H9 (cell line): ENCODE results near the gene C15orf62. TPM values are rescaled to one million over a fixed set of nuclear protein-coding genes. Genes with fewer than 3 reads are reported as not detected.

Experiments
- DNase-seq: peaks from one replicate; pipeline ENCODE4 v3.0.0-alpha.2; 2017
- H2AFZ ChIP-seq: one replicate; pipeline ENCODE4 v1.6.1; 2013; ENCODE audit warnings: mild to moderate bottlenecking, low read length, control low read depth, moderate library complexity
- H2AK5ac ChIP-seq: 2 replicates; pipeline ENCODE4 v1.6.1; 2013; ENCODE audit warnings: low read length, control low read depth, mixed read lengths; ENCODE audit not compliant: insufficient read length
- H2BK120ac ChIP-seq: one replicate; pipeline ENCODE4 v1.6.1; 2013; ENCODE audit warnings: low read depth, mild to moderate bottlenecking, low read length, control low read depth, inconsistent platforms; ENCODE audit not compliant: poor library complexity, severe bottlenecking
- H2BK12ac ChIP-seq: 2 replicates; pipeline ENCODE4 v1.6.1; 2013; ENCODE audit warnings: low read length, control low read depth, mixed read lengths, low read depth; ENCODE audit not compliant: insufficient read length
- H2BK15ac ChIP-seq: 2 replicates; pipeline ENCODE4 v1.6.1; 2013; ENCODE audit warnings: low read depth, low read length, control low read depth
- H2BK20ac ChIP-seq: one replicate; pipeline ENCODE4 v1.6.1; 2013; ENCODE audit warnings: low read depth, mild to moderate bottlenecking, low read length, control low read depth, inconsistent platforms; ENCODE audit not compliant: poor library complexity, severe bottlenecking
- H2BK5ac ChIP-seq: 2 replicates; pipeline ENCODE4 v1.6.1; 2013; ENCODE audit warnings: low read length, control low read depth, mixed read lengths; ENCODE audit not compliant: insufficient read length
- H3K14ac ChIP-seq: 2 replicates; pipeline ENCODE4 v1.6.1; 2013; ENCODE audit warnings: low read length, control low read depth; ENCODE audit not compliant: insufficient read depth
- H3K18ac ChIP-seq: 2 replicates; pipeline ENCODE4 v1.6.1; 2013; ENCODE audit warnings: low read depth, mild to moderate bottlenecking, mixed read lengths, low read length, control low read depth; ENCODE audit not compliant: insufficient read length
- H3K23ac ChIP-seq: 2 replicates; pipeline ENCODE4 v1.6.1; 2013; ENCODE audit warnings: low read length, control low read depth, mixed read lengths, low read depth; ENCODE audit not compliant: insufficient read length
- H3K23me2 ChIP-seq: 2 replicates; pipeline ENCODE4 v1.6.1; 2013; ENCODE audit warnings: low read depth, mild to moderate bottlenecking, mixed read lengths, low read length, control low read depth; ENCODE audit not compliant: insufficient read length, poor library complexity, severe bottlenecking
- H3K27ac ChIP-seq: 2 replicates; pipeline ENCODE4 v1.5.1; 2013; ENCODE audit warnings: low read length, control low read depth, mixed read lengths, low read depth; ENCODE audit not compliant: insufficient read length
- H3K27me3 ChIP-seq: 2 replicates; pipeline ENCODE4 v1.6.1; 2013; ENCODE audit warnings: low read length, control low read depth, inconsistent platforms; ENCODE audit not compliant: insufficient read depth
- H3K4ac ChIP-seq: 2 replicates; pipeline ENCODE4 v1.6.1; 2013; ENCODE audit warnings: low read depth, mild to moderate bottlenecking, control low read depth, inconsistent platforms, low read length, moderate library complexity
- H3K4me1 ChIP-seq: 2 replicates; pipeline ENCODE4 v1.6.1; 2013; ENCODE audit warnings: low read length, control low read depth, inconsistent platforms; ENCODE audit not compliant: insufficient read depth
- H3K4me2 ChIP-seq: 2 replicates; pipeline ENCODE4 v1.6.1; 2013; ENCODE audit warnings: low read length, control low read depth, mixed read lengths; ENCODE audit not compliant: insufficient read length, insufficient read depth
- H3K56ac ChIP-seq: 2 replicates; pipeline ENCODE4 v1.6.1; 2013; ENCODE audit warnings: low read depth, mild to moderate bottlenecking, mixed read lengths, low read length, control low read depth; ENCODE audit not compliant: insufficient read length
- H3K79me1 ChIP-seq: 2 replicates; pipeline ENCODE4 v1.6.1; 2013; ENCODE audit warnings: low read depth, mild to moderate bottlenecking, moderate library complexity, low read length, control low read depth, inconsistent platforms; ENCODE audit not compliant: insufficient read depth, poor library complexity, severe bottlenecking
- H3K79me2 ChIP-seq: 2 replicates; pipeline ENCODE4 v1.6.1; 2013; ENCODE audit warnings: low read length, control low read depth, inconsistent platforms; ENCODE audit not compliant: insufficient read depth
- H3K9ac ChIP-seq: 2 replicates; pipeline ENCODE4 v1.6.1; 2013; ENCODE audit warnings: low read length, control low read depth, mixed read lengths; ENCODE audit not compliant: insufficient read length; ENCODE audit errors: extremely low read depth
- H3K9me3 ChIP-seq: one replicate; pipeline ENCODE4 v1.6.1; 2013; ENCODE audit warnings: low read depth, low read length, inconsistent platforms; ENCODE audit not compliant: control insufficient read depth
- H3T11ph ChIP-seq: one replicate; pipeline ENCODE4 v1.6.1; 2013; ENCODE audit warnings: mild to moderate bottlenecking, low read length, control low read depth, inconsistent platforms
- H4K20me1 ChIP-seq: one replicate; pipeline ENCODE4 v1.6.1; 2013; ENCODE audit not compliant: control insufficient read depth, insufficient read length, insufficient read depth
- H4K5ac ChIP-seq: 2 replicates; pipeline ENCODE4 v1.6.1; 2013; ENCODE audit warnings: low read depth, mild to moderate bottlenecking, mixed read lengths, low read length, control low read depth; ENCODE audit not compliant: insufficient read length
- H4K8ac ChIP-seq: replicated peaks from 2 replicates; pipeline ENCODE4 v1.6.1; 2013; ENCODE audit warnings: low read length, control low read depth, mixed read lengths, low read depth; ENCODE audit not compliant: insufficient read length
- H4K91ac ChIP-seq: 2 replicates; pipeline ENCODE4 v1.6.1; 2013; ENCODE audit warnings: low read depth, mild to moderate bottlenecking, moderate library complexity, mixed read lengths, low read length, control low read depth; ENCODE audit not compliant: insufficient read length
- H3K27ac Mint-ChIP-seq, 3 experiments: 2 replicates in 2 of 3; 3 replicates in 1 of 3; pipeline ENCODE4 v1.8.0; 2020 to 2021; ENCODE audit warnings: mixed read lengths in 3 of 3, mild to moderate bottlenecking in 1 of 3, moderate library complexity in 1 of 3
- H3K27me3 Mint-ChIP-seq: 2 replicates; pipeline ENCODE4 v1.8.0; 2021; ENCODE audit warnings: low read depth, mild to moderate bottlenecking, moderate library complexity, mixed read lengths
- H3K36me3 Mint-ChIP-seq, 3 experiments: 2 replicates in 2 of 3; 3 replicates in 1 of 3; pipeline ENCODE4 v1.8.0; 2020 to 2021; ENCODE audit warnings: low read depth in 3 of 3, mixed read lengths in 3 of 3; ENCODE audit not compliant: insufficient read depth in 1 of 3
- H3K4me1 Mint-ChIP-seq, 2 experiments: 2 replicates each; pipeline ENCODE4 v1.8.0; 2020; ENCODE audit warnings: mixed read lengths in 2 of 2
- H3K4me3 Mint-ChIP-seq, 2 experiments: 2 replicates in 1 of 2; 3 replicates in 1 of 2; pipeline ENCODE4 v1.8.0; 2020 to 2021; ENCODE audit warnings: mild to moderate bottlenecking in 2 of 2, mixed read lengths in 2 of 2, moderate library complexity in 1 of 2
- H3K9me3 Mint-ChIP-seq, 2 experiments: 2 replicates in 1 of 2; 3 replicates in 1 of 2; pipeline ENCODE4 v1.8.0; 2020; ENCODE audit warnings: mild to moderate bottlenecking in 2 of 2, mixed read lengths in 2 of 2, moderate library complexity in 1 of 2
- CTCF ChIP-seq: fragments of 200-600 bp; sonication (generic); conservative IDR thresholded peaks from 3 replicates; pipeline ENCODE4 v1.8.0; 2021; ENCODE audit warnings: antibody characterized with exemption, mild to moderate bottlenecking
- WGBS: extraction: QIAGEN DNeasy Blood & Tissue Kit; methylation state at CpG from one replicate; pipeline ENCODE4 v1.1.7; 2013; ENCODE audit warnings: missing lambda C conversion rate, low lambda C conversion rate, mixed read lengths; ENCODE audit not compliant: insufficient read length; ENCODE audit errors: extremely low coverage; 5-methylcytosine and 5-hydroxymethylcytosine counted together
- total RNA-seq: library from RNA; stranded (reverse); gene quantifications from 2 replicates; pipeline ENCODE4 v1.2.1, GENCODE V29; 2021

Gene C15orf62
- total RNA-seq, 1 experiment from 2014 or later = 0.70 TPM

DNA sequence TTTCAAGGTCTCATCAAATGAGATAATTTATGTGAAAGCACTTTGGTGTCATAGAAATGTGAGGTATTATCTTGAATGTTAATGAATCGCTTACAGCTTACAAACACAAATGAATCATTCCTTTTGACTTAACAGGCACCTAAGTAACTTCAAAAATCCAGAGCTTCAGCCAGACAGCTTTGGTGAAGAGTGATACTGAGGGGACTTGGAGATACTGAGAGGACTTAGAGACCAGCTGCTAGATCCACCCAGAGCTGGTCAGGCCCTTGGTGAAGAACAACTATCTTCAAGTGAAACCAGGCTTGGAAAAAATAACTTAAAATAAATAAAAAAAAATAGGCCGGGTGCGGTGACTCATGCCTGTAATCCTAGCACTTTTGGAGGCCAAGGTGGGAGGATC lies 20.9 kb downstream of the C15orf62 start:
- H3K4ac ChIP-seq = no peak overlapping the region
- Mint-ChIP-seq H3K27me3 (no peaks in the 10 kb centered on the region), H3K9me3 (no peaks in the 10 kb centered on the region), H3K27ac (no peak overlapping the region), H3K36me3 (peaks cover 6 to 14% (median 13%) of the 10 kb centered on the region in 3 experiments; a peak in 5 of 7 replicates), H3K4me3 (no peak overlapping the region), H3K4me1 (peaks cover 38 to 39% of the 10 kb centered on the region in 2 experiments)
- H3K14ac ChIP-seq = no peak overlapping the region
- H3K23me2 ChIP-seq = no peaks in the 10 kb centered on the region
- no peak overlapping the region for H2AK5ac ChIP-seq
- H3K56ac ChIP-seq = no peak overlapping the region
- H4K5ac ChIP-seq = no peak overlapping the region
- no peak overlapping the region for H2BK5ac ChIP-seq
- no peak overlapping the region for H4K91ac ChIP-seq
- H2BK12ac ChIP-seq = no peak overlapping the region
- H4K20me1 ChIP-seq = no peaks in the 10 kb centered on the region
- H3K79me1 ChIP-seq = peaks cover 4% of the 10 kb centered on the region
- no peaks in the 10 kb centered on the region for H3K9me3 ChIP-seq
- no peak overlapping the region for H2BK20ac ChIP-seq
- H3K27ac ChIP-seq = no peak overlapping the region
- no peak overlapping the region for H3T11ph ChIP-seq
- H2BK120ac ChIP-seq = no peak overlapping the region
- H3K18ac ChIP-seq = no peak overlapping the region
- no CpG with 5 or more reads among the region's 3 CpGs for WGBS
- H3K79me2 ChIP-seq = no peaks in the 10 kb centered on the region
- no peak overlapping the region for H3K4me2 ChIP-seq
- no peak for TF ChIP-seq CTCF
- no peak overlapping the region for H3K23ac ChIP-seq
- H2AFZ ChIP-seq = no peak overlapping the region
- H4K8ac ChIP-seq = no peak overlapping the region
- peaks cover 9% of the 10 kb centered on the region; the same call in 1 of the 2 replicates for H3K4me1 ChIP-seq
- no peak for DNase-seq
- H3K27me3 ChIP-seq = no peaks in the 10 kb centered on the region
- no peak overlapping the region for H3K9ac ChIP-seq
- H2BK15ac ChIP-seq = no peak overlapping the region
